Lung (tissue), 12 donors: ENCODE data around the gene DEPDC5. TPM values are rescaled to one million over a fixed set of nuclear protein-coding genes. Genes with fewer than 3 reads are reported as not detected.
A peak's percentile ranks its signal among the peaks of the same experiment; 100 is the strongest.

Experiments used
- ATAC-seq: fragments of 200-7000 bp; cut with Tn5 transposase; one replicate; pipeline ENCODE4 v1.9.1; 2020; ENCODE audit warnings: moderate number of reproducible peaks; ENCODE audit not compliant: insufficient read depth, low FRiP score
- DNase-seq, 3 donors: peaks; one replicate each; pipeline ENCODE4 v3.0.0-alpha.2; 2013 to 2017
- H3K27ac ChIP-seq, 2 donors: one replicate each; pipeline ENCODE4 v1.5.1; 2013; ENCODE audit warnings: mild to moderate bottlenecking in 2 of 2, moderate library complexity in 2 of 2, control low read depth in 1 of 2, inconsistent platforms in 1 of 2, low read depth in 1 of 2, low read length in 1 of 2
- H3K27me3 ChIP-seq, 3 donors: one replicate each; pipeline ENCODE4 v1.5.1; 2013; ENCODE audit warnings: low read length in 2 of 3; ENCODE audit not compliant: control insufficient read depth in 3 of 3, insufficient read depth in 3 of 3
- H3K36me3 ChIP-seq, 4 donors: one replicate each; pipeline ENCODE4 v1.5.1; 2013; ENCODE audit warnings: low read length in 4 of 4, mild to moderate bottlenecking in 1 of 4, moderate library complexity in 1 of 4; ENCODE audit not compliant: control insufficient read depth in 4 of 4, insufficient read depth in 4 of 4
- H3K4me1 ChIP-seq, 5 donors: one replicate each; pipeline ENCODE4 v1.5.1; 2013; ENCODE audit warnings: low read length in 5 of 5, mild to moderate bottlenecking in 2 of 5, moderate library complexity in 1 of 5; ENCODE audit not compliant: control insufficient read depth in 5 of 5, insufficient read depth in 5 of 5
- H3K4me3 ChIP-seq: one replicate; pipeline ENCODE4 v1.5.1; 2013; ENCODE audit warnings: mild to moderate bottlenecking, control low read depth, moderate library complexity
- H3K9ac ChIP-seq, 2 donors: one replicate each; pipeline ENCODE4 v1.5.1; 2013; ENCODE audit warnings: low read length in 2 of 2, control low read depth in 1 of 2; ENCODE audit not compliant: insufficient read depth in 1 of 2
- H3K9me3 ChIP-seq, 4 donors: one replicate each; pipeline ENCODE4 v1.5.1; 2013; ENCODE audit warnings: low read length in 3 of 4, mild to moderate bottlenecking in 1 of 4, moderate library complexity in 1 of 4; ENCODE audit not compliant: control insufficient read depth in 4 of 4, insufficient read depth in 3 of 4
- WGBS, 2 donors: extraction: QIAGEN DNeasy Blood & Tissue Kit; methylation state at CpG; one replicate each; pipeline ENCODE4 v1.1.7; 2013; 5-methylcytosine and 5-hydroxymethylcytosine counted together
- polyA plus RNA-seq, 2 donors: library from polyadenylated mRNA; stranded (reverse); fragments of 200-250 nt; gene quantifications; one replicate each; pipeline ENCODE4 v1.2.1, GENCODE V29; 2013
- total RNA-seq, 2 donors: library from RNA; depleted of rRNA in 1 of 2; stranded (reverse); fragments of >200 nt in 1 of 2; gene quantifications; one replicate each; pipeline ENCODE4 v1.2.1, GENCODE V29; 2014 to 2021
- TF ChIP-seq, protein P1 (sequence below): IDR thresholded peaks from 2 replicates; pipeline ENCODE4 v1.5.1; 2012; ENCODE audit warnings: mild to moderate bottlenecking; ENCODE audit errors: control extremely low read depth, extremely low read depth
- donor health status: control.
- donor health status: control.
- donor health status: Bipolar disorder and iron deficiency.
- donor health status: healthy.
- donor health status: DM: yes; HTN: yes; CAD: no.

The DEPDC5 gene
- total and polyA plus RNA-seq, 4 donors, result 6.6 to 29.0 (median 16.3) TPM

DNA sequence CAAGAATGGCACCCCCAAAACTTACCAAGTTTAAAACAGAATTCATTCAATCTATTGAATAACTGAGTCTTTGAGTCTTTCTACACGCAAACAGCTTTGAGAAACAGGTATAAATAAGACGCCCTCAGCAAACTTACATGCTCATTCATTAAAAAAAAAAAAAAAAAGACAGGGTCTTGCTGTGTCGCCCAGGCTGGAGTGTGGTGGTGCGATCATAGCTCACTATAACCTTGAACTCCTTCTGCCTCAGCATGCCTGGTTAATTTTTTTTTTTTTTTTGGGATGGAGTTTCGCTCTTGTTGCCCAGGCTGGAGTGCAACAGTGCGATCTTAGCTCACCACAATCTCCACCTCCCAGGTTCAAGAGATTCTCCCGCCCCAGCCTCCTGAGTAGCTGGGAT is 9.9 kb upstream of the DEPDC5 start:
- Histone ChIP-seq H3K9ac (no peak overlapping the region), H3K27ac (no peak overlapping the region), H3K27me3 (no peaks in the 10 kb centered on the region), H3K4me3 (no peak overlapping the region), H3K36me3 (peaks cover 0 to 8% (median 3%) of the 10 kb centered on the region in 4 donors), H3K9me3 (no peaks in the 10 kb centered on the region), H3K4me1 (peaks cover 0 to 15% (median 9%) of the 10 kb centered on the region in 5 donors)
- no peak for ATAC-seq
- TF ChIP-seq, protein P1, sequence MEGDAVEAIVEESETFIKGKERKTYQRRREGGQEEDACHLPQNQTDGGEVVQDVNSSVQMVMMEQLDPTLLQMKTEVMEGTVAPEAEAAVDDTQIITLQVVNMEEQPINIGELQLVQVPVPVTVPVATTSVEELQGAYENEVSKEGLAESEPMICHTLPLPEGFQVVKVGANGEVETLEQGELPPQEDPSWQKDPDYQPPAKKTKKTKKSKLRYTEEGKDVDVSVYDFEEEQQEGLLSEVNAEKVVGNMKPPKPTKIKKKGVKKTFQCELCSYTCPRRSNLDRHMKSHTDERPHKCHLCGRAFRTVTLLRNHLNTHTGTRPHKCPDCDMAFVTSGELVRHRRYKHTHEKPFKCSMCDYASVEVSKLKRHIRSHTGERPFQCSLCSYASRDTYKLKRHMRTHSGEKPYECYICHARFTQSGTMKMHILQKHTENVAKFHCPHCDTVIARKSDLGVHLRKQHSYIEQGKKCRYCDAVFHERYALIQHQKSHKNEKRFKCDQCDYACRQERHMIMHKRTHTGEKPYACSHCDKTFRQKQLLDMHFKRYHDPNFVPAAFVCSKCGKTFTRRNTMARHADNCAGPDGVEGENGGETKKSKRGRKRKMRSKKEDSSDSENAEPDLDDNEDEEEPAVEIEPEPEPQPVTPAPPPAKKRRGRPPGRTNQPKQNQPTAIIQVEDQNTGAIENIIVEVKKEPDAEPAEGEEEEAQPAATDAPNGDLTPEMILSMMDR, result no peak
- DNase-seq, result no peak
- WGBS, 2 donors, result 85 to 97% methylated on average over 7 of the region's 7 CpGs

DNA sequence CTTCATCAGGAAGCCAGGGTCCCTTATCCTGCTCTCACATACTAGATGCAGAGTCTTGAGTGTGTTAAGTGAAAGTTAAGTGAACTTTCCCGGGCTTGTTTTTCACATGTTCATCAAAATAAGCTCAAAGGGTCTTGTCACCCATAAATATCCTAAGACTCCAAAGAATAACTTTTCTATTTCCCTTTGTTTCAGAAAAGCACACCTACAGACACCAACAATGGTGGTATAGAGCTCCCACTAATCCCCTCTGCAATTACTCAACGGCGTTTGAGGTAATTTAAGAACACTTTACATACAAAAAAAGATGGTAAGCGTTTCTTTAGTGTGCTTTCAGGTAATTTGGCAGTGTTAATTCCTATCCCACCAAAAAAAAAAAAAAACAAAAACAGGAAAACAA is 6.4 kb upstream of the DEPDC5 start:
- peak overlapping the region in 1 of 2 donors; percentile 78 for H3K9ac ChIP-seq
- no peaks in the 10 kb centered on the region for H3K27me3 ChIP-seq
- TF ChIP-seq, protein P1, result no peak
- H3K27ac ChIP-seq, result no peak overlapping the region
- no peak overlapping the region for H3K4me3 ChIP-seq
- H3K4me1 ChIP-seq, result peaks cover 2 to 28% (median 13%) of the 10 kb centered on the region in 5 donors
- 64 to 86% methylated on average over 4 of the region's 4 CpGs for WGBS, 2 donors
- ATAC-seq, result no peak
- H3K9me3 ChIP-seq, result no peaks in the 10 kb centered on the region
- DNase-seq, result no peak
- peaks cover 0 to 4% (median 2%) of the 10 kb centered on the region in 4 donors for H3K36me3 ChIP-seq

DNA sequence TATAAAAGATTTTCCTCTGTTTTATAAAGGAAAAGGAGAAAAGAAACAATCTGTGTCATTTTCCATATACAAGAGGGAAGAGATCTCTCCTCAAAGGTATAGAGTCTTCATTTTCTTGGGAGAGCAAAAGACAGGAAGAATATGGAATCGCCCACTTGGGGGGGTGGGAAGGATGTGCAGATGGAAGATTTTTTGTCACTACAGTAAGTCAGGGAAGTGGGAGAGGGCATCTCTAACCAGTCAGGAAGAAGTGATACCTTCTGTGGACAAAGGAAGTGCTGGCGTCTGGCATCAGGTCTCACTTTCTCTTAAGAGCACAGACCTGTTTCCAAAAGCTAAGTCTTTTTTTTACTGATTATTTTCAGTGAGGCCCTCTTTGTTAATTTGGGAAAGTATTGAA is 5.3 kb upstream of the DEPDC5 start:
- H3K27ac ChIP-seq, result no peak overlapping the region
- H3K27me3 ChIP-seq, result no peaks in the 10 kb centered on the region
- peaks cover 0 to under 1% (median 0%) of the 10 kb centered on the region in 4 donors for H3K36me3 ChIP-seq
- no peaks in the 10 kb centered on the region for H3K9me3 ChIP-seq
- TF ChIP-seq, protein P1, result no peak
- 11 to 24% methylated on average over 2 of the region's 2 CpGs for WGBS, 2 donors
- H3K4me3 ChIP-seq, result no peak overlapping the region
- peak overlapping the region in 1 of 2 donors; percentile 78 for H3K9ac ChIP-seq
- ATAC-seq, result no peak
- peak in 1 of 3 donors; percentile 21 for DNase-seq
- peaks cover 6 to 38% (median 13%) of the 10 kb centered on the region in 5 donors for H3K4me1 ChIP-seq
